Measurements from ENCODE around the gene MAN1A2.

Gene MAN1A2

DNA sequence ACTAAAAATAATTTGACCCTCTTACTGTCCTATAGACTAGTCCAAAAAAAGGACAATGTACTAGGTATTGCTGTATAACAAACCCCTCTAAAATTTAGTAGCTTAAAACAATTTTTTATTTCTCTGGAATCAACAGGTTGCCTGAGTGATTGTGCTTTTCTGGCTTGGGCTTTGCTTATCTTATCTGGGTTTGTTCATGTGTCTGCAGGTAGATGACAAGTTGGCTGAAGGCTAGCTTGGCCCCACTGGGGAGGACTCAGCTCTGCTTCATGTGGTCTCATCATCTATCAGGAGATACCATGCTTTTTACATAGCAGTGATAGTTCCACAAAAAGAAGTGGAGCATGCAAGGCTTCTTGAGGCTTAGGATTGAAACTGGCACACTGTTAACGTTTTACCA, 114.2 kb downstream of the MAN1A2 start:
- no peak for DNase-seq

- no peak for DNase-seq
These were observed 126.7 kb downstream of the MAN1A2 start for GRCh38 chr1:117493906-117494305.

DNA sequence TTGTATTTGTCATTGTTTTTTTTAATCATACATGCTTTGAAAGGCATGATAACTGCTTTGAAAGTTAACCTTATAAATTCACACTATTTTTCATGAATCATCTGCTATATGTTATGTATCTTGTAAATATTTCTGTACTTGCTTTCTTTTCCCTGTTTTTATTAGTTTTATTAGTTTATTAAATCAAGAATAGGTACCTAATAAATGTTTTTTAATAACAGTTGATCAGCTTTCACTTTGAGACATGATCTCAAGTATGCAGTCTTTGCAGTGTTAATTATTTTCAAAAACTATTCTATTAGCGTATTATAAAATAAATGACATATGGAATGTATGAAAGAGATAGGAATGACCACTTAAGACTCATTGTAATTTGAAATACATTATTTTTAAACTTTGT, 127.8 kb downstream of the MAN1A2 start:
- DNase-seq = no peak

DNA sequence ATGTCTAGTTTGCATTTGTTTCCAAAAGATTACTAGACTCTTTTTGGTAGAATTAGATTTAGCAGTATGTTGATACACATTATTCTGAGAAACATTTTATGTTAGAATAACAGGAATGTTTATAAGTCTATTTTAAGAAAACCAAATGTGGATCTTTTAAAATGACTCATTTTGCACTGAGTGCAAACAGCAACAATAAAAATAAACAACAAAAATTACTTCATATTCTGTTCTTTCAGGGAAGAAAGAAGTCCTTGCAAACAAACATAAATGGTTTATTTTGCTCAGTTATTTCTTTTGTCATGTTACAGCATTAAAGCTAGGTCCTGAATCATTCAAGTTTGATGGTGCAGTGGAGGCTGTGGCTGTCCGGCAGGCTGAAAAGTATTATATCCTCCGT, 131.8 kb downstream of the MAN1A2 start:
- no peak for DNase-seq

GRCh38 chr1:117500584-117500983, 133.3 kb downstream of the MAN1A2 start:
- DNase-seq = peak in 3 of 58 donors; percentile 1 to 53 (median 1)

- no peak for DNase-seq
These were observed 134.0 kb downstream of the MAN1A2 start for GRCh38 chr1:117501281-117501680.

- no peak for DNase-seq
These were observed 144.0 kb downstream of the MAN1A2 start for GRCh38 chr1:117511273-117511672.

DNA sequence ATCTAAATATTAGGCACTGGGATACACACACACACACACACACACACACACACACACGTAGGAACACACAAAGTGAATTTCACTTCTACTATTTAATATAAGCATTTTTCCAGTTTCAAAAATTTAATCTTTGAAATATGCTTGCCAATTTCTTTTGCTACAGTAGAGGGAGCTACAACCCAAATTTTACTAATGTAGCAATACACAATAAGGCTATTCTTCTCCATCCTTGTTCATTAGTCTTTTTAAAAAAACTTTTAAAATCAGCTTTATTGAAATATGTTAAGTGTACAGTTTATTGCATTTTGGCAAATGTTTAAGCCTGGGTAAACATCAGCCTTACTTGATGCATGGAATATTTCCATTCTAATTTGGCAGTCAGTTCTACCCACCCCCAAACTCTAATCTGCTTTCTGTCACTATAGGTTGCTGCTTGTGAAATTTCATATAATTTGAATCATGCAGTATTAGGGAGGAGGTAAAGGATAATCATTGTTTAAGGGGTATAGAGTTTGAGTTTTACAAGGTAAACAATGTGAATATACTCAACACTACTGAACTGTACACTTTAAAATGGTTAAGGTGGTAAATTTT, 145.6 kb downstream of the MAN1A2 start:
- peak in 1 of 58 donors; percentile 7 for DNase-seq

DNA sequence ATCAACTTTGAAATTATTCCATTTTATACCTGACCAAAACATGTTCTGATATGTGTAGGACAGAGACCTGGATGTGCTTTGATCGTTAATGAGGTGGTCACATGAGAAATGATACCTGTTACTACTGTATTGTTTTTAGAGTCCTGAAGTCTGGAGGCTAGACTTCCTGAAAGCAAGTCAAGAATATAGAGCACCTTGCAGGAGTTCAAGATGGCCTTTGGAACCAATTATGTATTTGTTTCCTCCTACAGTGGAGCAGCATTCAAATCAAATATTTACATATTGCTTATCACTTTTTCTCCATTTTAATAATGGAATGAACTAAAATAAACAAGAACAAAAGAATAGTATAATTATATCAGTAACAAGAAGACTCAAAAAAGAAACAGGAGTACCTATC, 155.9 kb downstream of the MAN1A2 start:
- no peak for DNase-seq

DNA sequence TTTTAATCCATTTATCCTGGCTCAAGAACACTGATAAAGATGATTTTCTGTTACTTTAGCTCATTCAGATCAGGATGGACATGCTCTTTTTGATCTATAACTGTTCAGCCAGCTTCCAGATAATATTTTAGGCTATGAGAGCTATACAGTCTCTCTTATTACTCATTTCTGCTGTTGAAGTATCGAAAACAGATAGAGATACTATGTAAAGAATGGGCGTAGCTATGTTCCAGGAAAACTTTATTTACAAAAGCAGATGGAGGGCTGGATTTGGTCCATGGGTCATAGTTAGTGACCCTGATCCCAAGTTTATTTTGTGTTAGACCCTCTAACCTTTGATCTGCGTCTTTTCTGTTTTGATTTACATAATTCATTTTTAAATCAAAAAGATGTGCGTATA, 159.8 kb downstream of the MAN1A2 start:
- DNase-seq = no peak

DNA sequence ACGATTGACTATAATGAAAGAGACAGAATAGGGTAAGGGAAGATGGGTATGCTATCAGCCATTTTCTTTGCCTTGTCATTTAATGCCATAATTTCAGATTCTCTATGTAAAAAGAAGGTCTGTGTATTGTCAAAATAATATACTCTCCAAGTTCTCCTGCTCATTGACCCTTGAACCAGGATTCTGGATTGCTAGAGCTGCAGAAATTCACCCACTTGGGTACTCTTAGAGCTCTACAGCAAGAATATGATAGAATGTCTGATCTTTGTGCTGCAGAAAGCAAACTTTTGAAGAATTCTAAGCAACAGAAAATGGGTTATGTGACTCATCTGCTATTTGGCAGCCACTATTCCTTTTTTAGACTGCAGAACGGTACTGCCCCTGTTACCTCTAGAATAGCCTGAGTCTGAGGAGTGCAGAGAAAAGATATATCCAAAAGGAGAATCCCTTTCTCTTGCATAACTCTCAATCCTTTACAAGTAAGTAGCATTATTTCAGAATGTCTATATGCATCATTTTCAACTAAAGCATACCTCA, 160.4 kb downstream of the MAN1A2 start:
- peak in 2 of 58 donors; percentile 16 to 35 for DNase-seq

GRCh38 chr1:117529683-117530082, 162.4 kb downstream of the MAN1A2 start:
- DNase-seq = no peak

GRCh38 chr1:117531222-117531621, 164.0 kb downstream of the MAN1A2 start:
- no peak for DNase-seq

- DNase-seq = peak in 6 of 58 donors; percentile 1 to 15 (median 3)
These were observed 167.8 kb downstream of the MAN1A2 start for GRCh38 chr1:117534995-117535467.

GRCh38 chr1:117535821-117536220, 168.6 kb downstream of the MAN1A2 start:
- DNase-seq = no peak

- DNase-seq = no peak
These were observed 170.2 kb downstream of the MAN1A2 start for GRCh38 chr1:117537291-117537920.

GRCh38 chr1:117540532-117540931, 173.3 kb downstream of the MAN1A2 start:
- DNase-seq = no peak

DNA sequence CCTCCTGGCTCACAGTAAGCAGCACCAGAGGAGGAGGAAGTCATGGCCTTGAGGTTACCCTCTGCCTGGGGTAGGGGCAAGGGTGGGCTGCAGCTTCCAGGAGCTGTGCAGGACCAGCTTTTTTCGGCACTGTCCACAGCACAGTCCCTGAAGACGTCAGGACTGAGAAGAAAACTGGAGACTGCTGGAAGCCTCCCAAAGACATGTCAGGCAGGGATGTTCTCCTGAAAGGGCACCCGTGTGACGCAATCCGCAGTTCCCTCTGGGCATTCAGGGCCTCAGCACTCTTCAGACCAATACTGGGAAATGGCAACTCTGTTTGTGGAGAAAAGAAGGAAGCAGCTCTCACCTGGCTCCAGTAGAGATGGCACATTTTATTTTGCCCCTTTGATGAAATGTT, 173.8 kb downstream of the MAN1A2 start:
- DNase-seq = no peak

GRCh38 chr1:117541585-117541984, 174.3 kb downstream of the MAN1A2 start:
- DNase-seq = no peak

GRCh38 chr1:117544509-117545109, 177.4 kb downstream of the MAN1A2 start:
- no peak for DNase-seq

GRCh38 chr1:117546467-117546866, 179.2 kb downstream of the MAN1A2 start:
- DNase-seq = no peak

GRCh38 chr1:117553471-117553870, 186.2 kb downstream of the MAN1A2 start:
- no peak for DNase-seq

- no peak for DNase-seq
These were observed 188.6 kb downstream of the MAN1A2 start for GRCh38 chr1:117555806-117556205.
